Right renal cortex interstitium (tissue), 3 donors: ENCODE results near the gene ENC1. TPM values are rescaled to one million over a fixed set of nuclear protein-coding genes. Genes with fewer than 3 reads are reported as not detected.

ENCODE experiments used
- DNase-seq, 3 donors: peaks; one replicate each; pipeline ENCODE4 v3.0.0-alpha.2; 2013; ENCODE audit warnings: low read depth in 3 of 3, low spot score in 2 of 3
- polyA plus RNA-seq, 3 donors: library from polyadenylated mRNA; unstranded; fragments of 120-200 nt; gene quantifications; one replicate each; pipeline ENCODE4 v1.2.1, GENCODE V29; 2013; ENCODE audit not compliant: insufficient read length in 3 of 3

Gene ENC1
- polyA plus RNA-seq, 3 donors, result 62.5 to 72.9 (median 65.1) TPM

DNA sequence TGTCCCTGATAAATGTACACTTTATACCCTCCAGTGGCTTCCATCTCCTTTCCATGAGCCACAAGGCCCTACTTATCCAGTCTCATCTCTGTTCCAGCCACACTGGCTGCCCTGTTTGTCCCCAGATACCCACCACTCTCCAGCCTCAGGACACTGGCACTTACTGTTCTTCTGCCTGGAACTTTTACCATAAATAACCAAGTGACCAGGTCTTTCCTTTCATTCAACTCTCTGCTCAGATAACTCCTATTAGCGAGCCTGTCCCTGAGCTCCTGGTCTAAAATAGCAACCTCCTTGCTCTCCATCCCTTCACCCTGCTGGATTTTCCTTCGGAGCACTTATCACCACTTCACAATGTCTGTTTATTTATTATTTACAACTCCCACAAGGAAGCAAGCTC is 16.6 kb upstream of the ENC1 start:
- DNase-seq, result no peak

DNA sequence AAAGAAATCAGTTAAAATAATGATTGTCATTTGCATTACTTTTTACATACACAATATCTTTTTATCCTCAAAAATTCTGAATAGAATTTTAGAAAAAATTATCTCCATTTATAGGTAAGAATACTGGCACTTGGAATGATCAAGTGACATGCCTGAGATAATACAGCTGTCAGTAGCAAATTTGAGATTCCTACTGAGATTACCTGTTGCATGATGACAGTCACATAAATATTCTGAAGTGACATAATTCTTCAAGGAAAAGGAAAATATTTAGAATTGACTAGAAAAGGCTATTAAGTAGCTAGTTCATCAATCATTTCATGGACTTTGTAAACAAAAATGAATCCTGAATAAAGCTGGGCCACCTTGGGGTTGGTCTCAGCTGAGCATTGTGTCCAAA is 15.2 kb upstream of the ENC1 start:
- no peak for DNase-seq

DNA sequence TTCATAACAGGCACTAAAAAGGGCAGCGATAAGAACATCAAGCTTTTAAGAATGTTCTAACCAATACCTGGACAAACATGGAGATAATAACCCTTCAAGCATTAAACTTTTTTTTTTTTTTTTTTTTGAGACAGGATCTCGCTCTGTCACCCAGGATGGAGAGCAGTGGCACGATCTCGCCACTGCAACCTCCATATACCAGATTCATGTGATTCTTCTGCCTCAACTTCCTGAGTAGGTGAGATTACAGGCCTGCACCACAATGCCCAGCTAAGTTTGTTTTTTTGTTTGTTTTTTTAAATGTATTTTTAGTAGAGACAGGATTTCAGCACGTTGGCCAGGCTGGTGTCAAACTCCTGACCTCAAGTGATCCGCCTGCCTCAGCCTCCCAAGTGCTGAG is 14.7 kb upstream of the ENC1 start:
- no peak for DNase-seq

DNA sequence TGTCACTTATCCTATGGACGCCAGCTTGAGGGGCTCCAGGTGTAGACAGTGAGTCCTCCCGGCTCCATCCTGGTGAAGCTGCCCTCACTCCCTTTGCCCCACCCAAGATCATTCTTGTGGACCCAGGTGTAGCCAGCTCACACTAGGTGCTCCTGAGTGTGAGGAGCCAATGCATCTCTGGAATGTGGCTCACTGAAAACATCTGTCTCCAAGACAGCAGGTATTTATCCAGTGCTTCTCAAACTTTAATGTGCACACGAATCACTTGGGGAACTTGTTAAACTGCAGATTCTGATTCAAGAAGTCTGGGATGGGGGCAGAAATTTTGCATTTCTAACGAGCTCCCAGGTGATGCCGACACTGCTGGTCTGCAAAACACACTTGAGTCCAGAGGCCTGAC is 13.5 kb upstream of the ENC1 start:
- no peak for DNase-seq

DNA sequence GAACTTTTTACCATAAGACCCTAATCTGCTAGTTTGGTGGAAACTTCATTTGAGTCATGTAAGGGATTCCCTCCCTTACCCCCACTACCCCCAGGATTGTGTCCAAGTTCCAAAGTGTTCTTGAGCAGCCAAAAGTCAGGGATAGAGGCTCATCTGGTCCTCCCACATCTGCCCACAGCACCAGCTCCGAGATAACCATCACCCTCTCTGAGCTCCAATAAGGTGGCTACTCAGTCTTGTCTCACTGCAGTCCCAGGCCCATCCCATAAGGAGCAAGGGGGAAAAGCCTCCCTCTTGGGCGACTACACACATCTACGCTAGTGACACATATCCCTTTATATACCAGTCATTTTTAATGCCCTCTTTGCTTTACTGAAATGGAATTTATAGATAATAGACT is 12.0 kb upstream of the ENC1 start:
- no peak for DNase-seq

DNA sequence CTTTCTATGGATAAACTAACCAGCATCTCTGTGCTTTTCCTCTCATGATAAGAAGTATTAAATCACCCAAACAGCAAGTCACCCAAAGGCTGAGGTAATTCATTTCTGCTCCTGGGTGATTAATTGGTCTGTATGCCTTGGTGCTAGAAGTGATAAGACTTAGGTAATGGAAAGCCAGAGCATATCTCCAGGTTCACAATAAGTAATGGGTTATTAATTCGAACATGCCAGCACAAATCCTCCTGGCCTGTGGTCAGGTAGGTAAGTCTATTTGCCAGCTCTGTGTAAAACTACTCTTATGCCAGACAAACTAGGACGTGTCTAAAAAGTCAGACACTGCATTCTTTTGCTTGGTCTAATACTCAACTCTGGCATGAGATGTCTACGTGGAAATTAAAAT is 11.2 kb upstream of the ENC1 start:
- no peak for DNase-seq

DNA sequence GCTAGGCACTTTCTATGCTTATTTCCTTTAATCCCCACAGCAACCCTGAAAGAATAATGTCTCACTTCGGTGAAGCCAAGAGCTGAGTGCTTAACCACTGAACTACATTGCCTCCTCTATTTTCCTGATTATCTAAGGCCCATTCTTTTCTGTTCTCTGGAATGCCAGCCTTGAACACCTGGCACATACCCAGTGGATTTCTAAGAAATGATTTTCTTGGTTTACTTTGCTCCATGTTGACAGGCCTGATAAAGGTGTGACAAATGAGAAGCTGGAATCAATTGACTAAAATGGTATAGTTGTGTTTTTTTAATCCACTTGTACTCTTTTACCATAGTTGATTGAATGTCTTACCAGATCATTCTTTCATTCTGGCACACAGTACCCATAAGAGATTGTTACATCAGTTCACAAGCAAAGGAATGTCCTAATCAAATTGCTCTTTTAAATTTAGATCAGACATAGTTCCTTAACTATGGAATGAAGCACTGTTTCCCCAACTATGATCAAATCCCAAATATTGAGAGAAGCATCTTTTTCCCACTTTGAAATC is 9.0 kb upstream of the ENC1 start:
- DNase-seq, result no peak

DNA sequence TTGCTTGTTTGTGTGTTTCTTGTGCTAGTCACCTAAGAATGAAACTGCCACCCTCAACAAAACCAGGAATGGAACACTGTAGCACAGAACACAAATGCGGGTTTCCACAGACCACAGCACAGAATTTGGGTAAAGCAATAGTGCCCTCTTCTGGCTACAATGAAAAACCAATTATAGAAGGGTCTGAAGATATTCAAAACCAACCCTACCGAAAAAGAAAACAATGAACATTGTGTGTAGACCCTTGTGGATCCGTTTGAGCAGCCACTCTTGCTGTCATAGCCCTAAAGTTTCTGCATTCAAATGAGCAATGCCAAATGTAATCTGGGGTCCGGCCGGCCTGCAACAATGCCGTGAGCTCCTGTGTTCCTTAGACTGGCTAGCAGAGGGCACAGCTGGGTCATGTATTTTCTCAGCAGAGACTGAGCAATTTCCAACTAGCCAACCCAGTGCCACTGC is 8.3 kb upstream of the ENC1 start:
- DNase-seq, result peak in 1 of 3 donors; percentile 64

DNA sequence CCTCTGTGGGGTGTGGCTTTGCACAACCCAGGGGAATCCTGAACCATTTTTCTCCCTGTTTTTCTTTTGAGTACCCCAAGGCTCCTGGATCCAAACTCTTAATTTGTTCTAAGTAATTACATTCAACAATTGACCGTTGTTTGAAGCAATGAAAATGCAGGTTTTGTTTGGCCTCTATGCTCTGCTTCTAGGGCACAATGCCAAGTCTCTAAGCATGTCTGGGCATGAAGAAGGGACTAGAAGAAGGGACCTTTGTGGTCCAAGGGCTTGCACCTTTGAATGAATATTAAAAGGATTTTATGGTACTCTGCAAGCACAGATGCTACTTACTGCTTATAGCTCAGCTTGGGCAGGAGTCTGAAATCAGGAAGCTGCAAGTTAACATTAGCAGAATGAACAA is 6.6 kb upstream of the ENC1 start:
- DNase-seq, result no peak

DNA sequence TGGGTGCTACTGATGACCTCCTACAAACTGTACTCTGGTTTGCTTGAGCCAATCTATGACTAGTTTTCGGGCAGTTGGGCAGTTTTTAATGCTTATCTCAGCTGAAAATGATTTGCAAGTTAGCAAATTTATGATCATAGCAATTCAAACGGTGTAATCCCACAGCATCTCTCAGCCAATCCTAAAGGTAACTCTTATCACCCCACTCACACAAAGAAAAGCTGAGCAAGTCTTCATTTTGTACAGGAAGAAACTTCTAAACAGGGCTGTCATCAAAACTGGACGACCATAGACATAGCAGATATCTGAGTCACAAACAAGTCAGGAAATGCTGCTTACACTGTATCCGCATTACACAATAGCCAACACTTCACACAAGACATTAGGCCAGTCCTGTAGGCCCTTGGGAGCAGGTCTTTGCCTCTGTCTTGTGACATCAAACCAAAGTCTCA is 2.6 kb upstream of the ENC1 start:
- no peak for DNase-seq

DNA sequence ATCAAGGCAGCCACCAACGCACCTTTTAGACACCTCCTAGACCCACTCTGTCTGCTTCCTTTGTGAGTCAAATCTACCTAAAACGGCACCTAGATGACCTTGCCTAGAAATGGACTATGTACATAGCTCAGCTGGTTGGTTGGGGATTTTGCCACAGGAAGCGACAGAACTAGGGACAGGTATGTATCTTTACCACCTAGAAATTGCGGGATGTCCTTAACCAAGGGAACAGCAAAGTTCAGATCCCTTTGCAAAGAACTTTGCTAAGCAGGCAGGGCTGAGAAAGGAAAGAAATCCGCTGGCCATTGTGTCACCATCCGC is 2.0 kb upstream of the ENC1 start:
- no peak for DNase-seq

DNA sequence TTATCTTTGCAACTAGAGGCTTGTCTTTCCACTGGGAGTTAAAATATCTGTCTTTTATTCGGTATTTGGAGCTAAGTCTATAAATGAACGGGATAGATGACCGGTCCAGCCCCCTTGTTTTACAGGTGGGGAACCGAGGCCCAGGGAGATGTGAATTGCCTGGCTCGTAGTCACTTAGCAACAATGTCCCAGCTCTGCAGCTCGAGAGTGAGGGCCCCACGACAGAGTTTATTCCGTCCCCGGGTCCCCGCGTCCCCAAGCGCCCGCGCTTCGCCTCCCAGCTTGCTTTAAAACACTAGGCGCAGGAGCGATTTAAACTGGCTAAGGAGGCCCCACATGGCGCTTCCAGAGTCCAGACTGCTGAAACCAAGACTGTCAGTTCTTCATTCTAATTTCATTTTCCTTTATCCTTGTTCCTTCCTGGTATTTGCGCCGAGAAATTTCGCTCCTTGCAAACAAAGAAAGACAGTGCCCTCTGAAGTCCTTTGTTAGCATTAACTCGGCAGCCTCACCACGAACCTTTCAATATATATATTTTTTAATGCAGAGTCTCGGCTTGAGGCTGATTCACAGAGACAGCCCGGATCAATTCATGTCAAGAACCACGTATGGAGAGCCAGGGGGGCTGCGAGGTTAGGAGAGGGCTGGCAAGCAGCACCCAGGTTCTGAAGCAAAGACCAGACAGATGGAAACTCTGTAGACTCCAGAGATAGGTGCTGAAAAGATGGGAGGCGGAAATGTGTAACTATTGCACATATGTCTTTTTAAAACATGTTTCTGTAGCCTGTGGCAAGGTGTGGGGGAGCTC is 1.4 kb upstream of the ENC1 start:
- peak in 2 of 3 donors; percentile 62 to 63 for DNase-seq

DNA sequence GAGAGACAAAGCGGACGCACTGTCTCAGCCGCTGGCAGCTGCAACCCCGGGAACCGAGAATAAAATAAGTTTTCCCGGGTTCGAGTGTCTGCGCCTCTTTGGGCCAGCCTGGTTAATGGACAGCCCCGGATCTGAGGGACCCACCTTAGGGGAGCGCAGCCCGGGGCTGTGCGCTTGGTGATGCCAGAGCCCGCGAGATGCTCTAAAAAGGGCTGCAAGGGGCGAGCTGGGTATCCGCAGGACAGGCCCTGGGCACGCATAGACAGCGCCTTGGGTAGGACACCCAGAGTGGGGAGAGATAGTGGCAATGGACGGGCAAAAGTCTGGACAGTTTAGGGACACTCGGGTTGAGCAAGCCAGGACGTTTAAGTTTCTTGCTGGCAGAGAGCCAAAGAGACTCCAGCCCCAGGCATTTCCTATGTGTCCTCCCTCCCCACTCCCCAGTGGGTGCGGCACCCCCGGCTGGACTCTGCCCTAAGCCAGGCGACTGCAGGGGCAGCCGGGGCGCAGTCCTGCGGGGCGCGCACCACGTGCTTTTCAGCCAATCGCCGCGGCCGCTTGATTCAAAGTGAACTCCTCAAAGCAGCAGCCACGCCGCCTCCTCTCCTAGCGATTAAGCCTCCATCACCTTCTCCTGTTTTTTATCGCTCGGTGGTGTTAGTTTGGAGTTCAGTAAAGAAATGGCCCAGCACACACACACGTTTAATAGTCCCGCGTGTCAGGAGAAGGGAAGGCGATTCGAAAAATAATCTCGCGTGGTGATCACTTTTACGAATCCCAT is 616 bp upstream of the ENC1 start:
- DNase-seq, result peak; percentile 64 to 89 (median 70)

DNA sequence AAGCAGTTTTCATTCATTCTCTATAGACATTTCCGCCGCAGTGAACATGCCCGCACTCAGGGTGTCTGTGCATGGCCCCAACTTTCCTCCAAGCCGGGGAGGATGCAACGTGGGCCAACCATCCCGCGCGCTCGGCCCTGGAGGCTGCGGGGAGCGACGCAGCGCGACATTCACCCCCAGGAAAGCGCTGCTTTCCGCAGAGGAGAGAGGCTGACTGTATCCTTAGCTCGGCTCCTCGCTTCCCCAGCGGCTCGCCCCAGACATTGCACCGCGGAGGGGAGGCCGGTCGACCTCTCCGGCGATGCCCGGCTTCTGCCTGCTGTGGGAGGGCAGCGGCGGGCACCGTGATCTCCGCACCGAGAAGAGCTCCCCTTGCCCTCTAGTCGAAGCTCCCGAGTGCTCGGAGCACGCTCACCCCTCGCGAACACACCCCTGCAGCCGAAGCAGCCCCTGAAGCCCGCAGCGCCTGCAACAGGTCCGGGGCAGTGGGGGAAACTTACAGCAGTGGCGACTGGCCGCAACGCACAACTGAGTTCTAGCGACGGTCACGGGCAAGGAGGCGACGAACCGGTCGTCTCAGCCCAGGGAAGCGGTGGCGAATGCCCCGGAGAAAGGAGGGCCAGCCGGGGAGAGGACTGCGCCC is 600 bp downstream of the ENC1 start:
- no peak for DNase-seq

DNA sequence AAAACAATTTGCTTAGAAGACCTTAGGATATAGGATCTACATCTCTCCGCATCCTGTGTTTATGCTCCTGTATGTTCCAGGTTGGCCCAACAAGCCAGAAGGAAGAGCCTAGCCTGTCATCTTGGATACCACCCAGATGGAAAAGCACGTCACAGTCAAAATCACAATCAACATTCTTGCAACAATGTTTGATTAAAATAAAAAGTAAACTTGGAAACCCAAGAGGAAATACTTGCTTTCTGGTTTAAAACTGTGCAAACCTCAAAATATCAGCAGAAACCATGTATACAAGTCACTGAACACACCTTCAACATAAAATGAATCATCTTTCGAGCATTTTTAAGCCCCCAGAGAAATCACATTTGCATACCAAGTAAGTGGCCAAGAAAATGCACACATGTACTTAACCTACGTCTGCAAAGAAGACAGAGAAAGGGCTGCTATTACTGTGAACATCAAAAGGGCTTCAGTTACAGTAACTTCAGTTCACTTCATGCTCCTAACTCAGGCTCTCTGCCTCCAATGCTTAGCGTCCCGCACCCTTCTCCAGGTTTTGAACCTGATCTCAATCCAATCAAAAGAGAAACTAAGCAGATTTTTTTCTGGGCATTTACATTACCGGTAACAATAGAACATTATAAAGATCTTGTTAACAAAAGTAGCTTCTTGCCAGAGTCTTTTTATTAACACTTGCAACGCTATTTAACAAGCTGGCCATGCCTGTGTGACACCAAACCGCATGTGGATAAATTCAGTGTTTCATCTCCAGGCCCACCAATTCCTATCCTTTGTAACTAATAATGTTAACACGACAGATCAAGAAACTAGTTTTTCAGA is 1.3 kb downstream of the ENC1 start:
- no peak for DNase-seq

DNA sequence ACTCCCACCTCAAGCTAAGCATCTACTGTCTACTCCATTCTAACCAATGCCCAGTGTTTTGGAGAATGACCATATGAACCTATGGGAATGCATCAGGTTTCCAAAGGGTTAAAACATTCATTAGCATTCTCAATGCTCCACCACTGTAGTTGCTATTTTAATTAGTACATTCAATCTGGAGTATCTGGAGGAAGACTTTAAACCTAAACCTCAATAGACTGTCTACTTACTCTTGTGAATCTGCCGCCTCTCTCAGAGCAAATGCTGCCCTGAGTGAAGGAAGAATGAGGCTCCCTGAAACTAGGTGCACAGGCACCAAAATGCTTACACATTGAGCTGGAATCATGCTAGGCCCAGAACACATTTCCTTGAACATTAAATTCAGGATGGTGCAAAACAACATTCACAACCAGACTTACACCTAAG is 2.0 kb downstream of the ENC1 start:
- DNase-seq, result no peak

DNA sequence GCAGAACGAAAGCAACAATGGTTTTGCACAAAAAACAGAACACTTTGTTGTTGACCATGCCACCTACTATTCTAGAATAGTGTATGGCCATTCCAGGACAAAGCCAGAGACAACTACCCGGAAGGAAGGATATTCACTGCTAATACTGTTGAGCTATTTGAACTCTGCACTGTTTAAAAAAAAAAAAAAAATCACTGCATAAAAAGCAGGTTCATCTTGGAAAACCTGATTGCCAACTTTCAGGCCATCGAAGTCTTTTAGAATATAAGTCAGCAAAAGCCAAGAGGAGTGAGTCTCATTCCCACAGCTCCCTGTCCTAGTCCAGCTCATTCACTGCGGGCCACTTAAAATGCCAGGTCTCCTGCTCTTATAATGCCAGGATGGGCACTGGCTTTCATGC is 4.0 kb downstream of the ENC1 start:
- no peak for DNase-seq

DNA sequence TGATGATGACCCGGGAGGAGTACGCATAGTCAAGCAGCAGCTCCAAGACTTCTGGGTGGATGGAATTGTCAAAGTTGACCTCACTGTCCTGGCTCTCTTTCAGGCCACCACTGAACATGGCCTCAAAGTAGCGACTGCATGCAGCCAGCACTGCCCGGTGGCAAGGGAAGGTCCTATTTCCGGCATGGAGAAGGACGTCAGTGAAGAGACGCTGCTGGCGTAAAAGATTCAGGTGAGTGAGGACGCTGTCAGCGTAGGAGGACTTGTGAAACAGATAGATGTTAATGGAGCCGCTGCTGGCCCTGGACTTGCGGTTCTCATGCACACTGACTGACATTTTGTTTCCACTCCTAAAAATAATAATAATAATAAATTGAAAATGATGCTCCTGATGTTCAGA is 4.4 kb downstream of the ENC1 start:
- no peak for DNase-seq

DNA sequence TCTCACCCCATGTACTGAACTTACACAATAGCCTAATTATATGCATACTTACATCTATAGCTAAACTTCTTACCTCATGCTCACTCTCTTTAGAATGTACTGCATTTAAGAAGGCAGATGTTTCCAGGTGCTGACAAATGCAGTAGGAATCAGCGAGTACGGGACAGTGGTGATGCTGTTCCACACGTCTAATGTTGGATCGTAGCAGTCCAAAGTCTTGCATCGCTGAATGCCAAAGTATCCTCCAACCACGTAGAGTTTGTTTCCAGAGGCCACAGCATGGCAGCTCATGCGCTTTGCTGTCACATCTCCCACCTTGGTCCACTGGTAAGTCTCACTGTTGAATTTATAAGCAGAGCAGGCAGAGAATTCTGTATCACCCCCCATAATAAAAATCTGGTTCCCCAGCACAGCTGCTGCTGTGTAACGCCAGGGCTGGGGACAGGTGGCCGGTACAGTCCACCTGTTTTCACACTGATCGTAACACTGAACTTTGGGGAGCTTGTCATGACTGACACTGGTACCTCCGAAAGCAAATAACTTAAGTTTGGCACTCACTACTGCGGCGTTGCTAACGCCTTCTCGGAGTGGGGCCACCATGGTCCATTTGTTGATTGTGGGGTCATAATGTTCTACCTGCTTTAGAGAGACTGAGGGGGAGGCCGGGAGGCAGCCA is 5.8 kb downstream of the ENC1 start:
- DNase-seq, result no peak

DNA sequence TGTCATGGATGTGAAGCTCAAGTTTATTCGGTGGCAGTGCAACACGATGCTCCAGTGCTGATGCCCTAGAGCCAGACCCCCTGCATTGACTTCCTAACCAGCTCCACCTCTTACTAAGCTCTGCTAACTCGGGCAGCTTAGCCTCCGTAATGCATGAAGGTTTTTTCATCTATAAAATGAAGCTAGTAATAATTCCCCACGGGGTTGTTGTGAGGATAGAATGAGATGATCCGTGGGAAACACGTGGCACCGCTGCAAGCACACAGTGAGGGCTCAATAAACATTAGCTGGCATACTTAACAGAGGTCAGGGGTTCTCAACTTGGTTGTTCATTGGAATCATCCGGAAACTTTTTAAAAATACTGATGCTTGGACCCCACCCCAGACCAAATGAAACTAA is 6.8 kb downstream of the ENC1 start:
- DNase-seq, result no peak
